Activated CD8-positive, alpha-beta memory T cell treated with anti-CD3 and anti-CD28 coated beads, Interleukin-2, amount 10 ng/mL, durations not matched to agents 7 days and 5 days (primary cell): Measurements from ENCODE around the gene ASCC3. TPM values are rescaled to one million over a fixed set of nuclear protein-coding genes. Genes with fewer than 3 reads are reported as not detected.
A peak's percentile ranks its signal among the peaks of the same experiment; 100 is the strongest.

Experiments used
- ATAC-seq: fragments of 150-1000 bp; cut with Tn5 transposase; one replicate; pipeline ENCODE4 v1.10.0; 2021; ENCODE audit warnings: moderate library complexity
- CTCF ChIA-PET: fragments of 350-600 bp; sonication (Branson Sonifier 250); formaldehyde crosslinking; loops from one replicate; lab custom pipeline; 2021; ENCODE audit warnings: antibody characterized with exemption; lab: Charles Lee
- DNase-seq: peaks from one replicate; pipeline ENCODE4 v3.0.0-alpha.2; 2020
- H3K27ac Mint-ChIP-seq: one replicate; pipeline ENCODE4 v1.8.0; 2021; ENCODE audit warnings: mild to moderate bottlenecking, mixed read lengths
- H3K27me3 Mint-ChIP-seq: one replicate; pipeline ENCODE4 v1.8.0; 2021; ENCODE audit warnings: mixed read lengths
- H3K36me3 Mint-ChIP-seq: one replicate; pipeline ENCODE4 v1.8.0; 2021; ENCODE audit warnings: mild to moderate bottlenecking, mixed read lengths
- H3K4me1 Mint-ChIP-seq: one replicate; pipeline ENCODE4 v1.8.0; 2021; ENCODE audit warnings: mixed read lengths
- H3K4me3 Mint-ChIP-seq: one replicate; pipeline ENCODE4 v1.8.0; 2021; ENCODE audit warnings: mild to moderate bottlenecking, moderate library complexity, mixed read lengths
- H3K9me3 Mint-ChIP-seq: one replicate; pipeline ENCODE4 v1.8.0; 2022; ENCODE audit warnings: low read depth, mixed read lengths
- total RNA-seq, 2 experiments: library from RNA; stranded (reverse); gene quantifications; one replicate each; pipeline ENCODE4 v1.2.3, GENCODE V29; 2021

Gene ASCC3
- total RNA-seq, 2 experiments from 2014 or later, result 63.1 to 64.8 TPM

DNA sequence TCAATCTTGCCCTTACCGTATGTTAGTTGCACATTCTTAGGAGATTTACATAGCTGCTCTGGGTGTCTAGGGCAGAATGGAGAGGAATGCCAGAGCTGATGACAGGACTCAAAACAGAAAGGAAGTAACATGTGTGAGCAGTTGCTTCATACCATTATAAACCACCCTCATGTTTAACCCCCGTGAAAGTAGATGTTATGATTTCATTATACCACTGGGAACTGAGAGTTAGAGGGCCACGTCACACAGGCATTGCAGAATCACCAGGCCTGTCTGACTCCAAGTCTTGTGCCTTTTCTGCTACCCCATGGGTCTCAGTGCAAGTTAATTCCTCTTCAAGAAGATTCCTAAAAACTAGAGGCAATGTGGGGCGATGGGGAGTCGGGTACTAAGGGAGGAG lies 392.9 kb downstream of the ASCC3 start:
- H3K36me3 Mint-ChIP-seq, result no peaks in the 10 kb centered on the region
- no peak overlapping the region for H3K27ac Mint-ChIP-seq
- no peaks in the 10 kb centered on the region for H3K9me3 Mint-ChIP-seq
- no peak for DNase-seq
- CTCF ChIA-PET, result no interaction called here
- H3K4me1 Mint-ChIP-seq, result peaks cover 3% of the 10 kb centered on the region
- ATAC-seq, result no peak
- H3K27me3 Mint-ChIP-seq, result peaks cover 48% of the 10 kb centered on the region
- H3K4me3 Mint-ChIP-seq, result no peak overlapping the region

- Mint-ChIP-seq H3K27me3 (peaks cover 44% of the 10 kb centered on the region), H3K4me3 (no peak overlapping the region), H3K4me1 (peaks cover 3% of the 10 kb centered on the region), H3K27ac (no peak overlapping the region), H3K9me3 (no peaks in the 10 kb centered on the region), H3K36me3 (no peaks in the 10 kb centered on the region)
- DNase-seq (no peak), ATAC-seq (no peak)
- CTCF ChIA-PET, result no interaction called here
These were observed 393.5 kb downstream of the ASCC3 start for GRCh38 chr6:100487638-100488037.

- Mint-ChIP-seq H3K36me3 (no peaks in the 10 kb centered on the region), H3K27ac (no peak overlapping the region), H3K27me3 (peaks cover 30% of the 10 kb centered on the region), H3K4me3 (no peak overlapping the region), H3K9me3 (no peaks in the 10 kb centered on the region), H3K4me1 (peaks cover 3% of the 10 kb centered on the region)
- ATAC-seq (no peak), DNase-seq (no peak)
- CTCF ChIA-PET, result no interaction called here
These were observed 395.9 kb downstream of the ASCC3 start for GRCh38 chr6:100485268-100485667.

DNA sequence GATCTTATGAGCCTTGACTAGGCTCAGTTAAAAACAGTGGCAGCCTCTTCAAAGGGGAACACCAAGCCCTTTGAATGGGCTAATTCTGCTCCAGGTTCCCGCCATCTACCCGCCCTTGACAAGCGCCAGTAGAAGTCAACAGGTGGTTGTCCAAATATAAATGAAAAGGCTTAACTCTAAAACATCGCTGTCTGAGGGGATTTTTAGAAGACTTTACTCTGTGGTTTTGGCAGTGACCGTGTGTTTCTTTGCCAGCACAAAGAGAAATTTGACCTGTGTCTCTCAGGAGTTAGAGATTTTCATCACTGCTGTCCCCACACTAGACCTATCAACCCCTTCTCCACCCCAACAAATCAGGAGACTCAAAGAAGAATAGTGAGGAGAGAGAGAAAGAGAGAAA lies 396.7 kb downstream of the ASCC3 start:
- peaks cover 3% of the 10 kb centered on the region for H3K4me1 Mint-ChIP-seq

DNA sequence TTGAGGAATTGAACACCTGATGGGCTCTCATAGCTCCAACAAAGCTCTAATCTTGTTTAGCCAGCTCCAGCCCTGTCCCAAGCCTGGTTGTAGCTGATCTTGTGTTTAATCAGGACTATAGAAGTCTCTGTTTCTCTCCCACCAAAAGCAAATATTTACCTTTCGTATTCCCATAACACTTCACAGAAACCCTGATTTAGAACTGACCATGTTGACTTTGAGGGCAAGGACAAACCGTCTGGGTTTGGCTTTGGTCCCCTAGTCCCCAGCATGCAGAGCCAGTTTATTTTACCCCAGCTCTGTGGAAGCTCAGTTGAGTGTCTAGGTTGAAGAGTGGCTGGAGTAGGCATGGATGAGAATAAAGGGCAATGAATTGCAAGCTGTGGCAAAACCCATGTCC lies 398.4 kb downstream of the ASCC3 start:
- H3K9me3 Mint-ChIP-seq, result no peaks in the 10 kb centered on the region
- no peak overlapping the region for H3K27ac Mint-ChIP-seq
- H3K4me3 Mint-ChIP-seq, result no peak overlapping the region
- H3K27me3 Mint-ChIP-seq, result peaks cover 17% of the 10 kb centered on the region
- H3K36me3 Mint-ChIP-seq, result no peaks in the 10 kb centered on the region
- no peak for DNase-seq
- peaks cover 8% of the 10 kb centered on the region for H3K4me1 Mint-ChIP-seq
- no peak for ATAC-seq
- CTCF ChIA-PET, result interaction anchor here (0.8 kb wide), 1 partner anchor 27 kb away, joined by 3 read pairs; no protein-coding TSS in a partner anchor

More for the DNA sequence above, 396.7 kb downstream of the ASCC3 start:
- ATAC-seq (no peak), DNase-seq (no peak)
- H3K9me3 Mint-ChIP-seq, result no peaks in the 10 kb centered on the region
- peaks cover 28% of the 10 kb centered on the region for H3K27me3 Mint-ChIP-seq
- CTCF ChIA-PET, result no interaction called here
- no peak overlapping the region for H3K4me3 Mint-ChIP-seq
- no peak overlapping the region for H3K27ac Mint-ChIP-seq
- no peaks in the 10 kb centered on the region for H3K36me3 Mint-ChIP-seq

GRCh38 chr6:100479179-100480035 lies 401.7 kb downstream of the ASCC3 start:
- ATAC-seq (no peak), DNase-seq (no peak)
- Mint-ChIP-seq H3K36me3 (peaks cover 5% of the 10 kb centered on the region), H3K27me3 (peaks cover 9% of the 10 kb centered on the region), H3K9me3 (no peaks in the 10 kb centered on the region), H3K4me3 (no peak overlapping the region), H3K27ac (no peak overlapping the region), H3K4me1 (peaks cover 20% of the 10 kb centered on the region)
- CTCF ChIA-PET, result interaction anchor here (0.7 to 1.5 kb wide), 5 partner anchors 19 to 380 kb away, joined by 3 to 5 read pairs (median 4); no protein-coding TSS in a partner anchor

DNA sequence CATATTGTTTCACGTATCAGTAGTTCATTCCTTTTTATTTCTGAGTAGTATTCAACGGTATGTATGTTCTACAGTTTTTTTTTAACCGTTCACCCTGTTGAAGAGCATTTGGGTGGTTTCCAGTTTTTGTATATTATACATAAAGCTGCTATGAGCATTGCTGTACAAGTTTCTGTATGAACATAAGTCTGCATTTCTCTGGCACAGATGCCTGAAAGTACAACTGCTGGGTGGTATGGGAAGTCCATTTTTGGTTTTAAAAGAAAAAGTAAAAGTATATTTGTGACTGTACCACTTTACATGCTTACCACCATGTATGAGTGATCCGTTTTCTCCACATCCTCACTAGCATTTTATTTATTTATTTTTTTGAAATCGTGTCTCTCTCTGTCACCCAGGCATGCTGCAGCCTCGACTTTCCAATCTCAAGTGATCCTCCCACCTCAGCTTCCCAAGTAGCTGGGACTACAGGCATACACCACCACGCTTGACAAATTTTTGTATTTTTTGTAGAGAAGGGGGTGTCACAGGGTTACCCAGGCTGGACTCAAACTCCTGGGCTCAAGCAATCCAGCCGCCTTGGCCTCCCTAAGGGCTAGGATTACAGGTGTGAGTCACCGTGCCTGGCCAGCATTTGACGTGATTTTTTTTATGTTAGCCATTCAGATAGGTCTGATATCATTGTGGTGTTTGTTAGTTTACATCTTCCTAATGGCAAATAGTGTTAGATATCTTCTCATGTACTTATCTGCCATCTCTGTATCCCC lies 405.4 kb downstream of the ASCC3 start:
- H3K4me1 Mint-ChIP-seq, result peaks cover 39% of the 10 kb centered on the region
- H3K9me3 Mint-ChIP-seq, result no peaks in the 10 kb centered on the region
- no peak for DNase-seq
- CTCF ChIA-PET, result interaction anchor here (0.9 to 1.9 kb wide), 2 partner anchors 9 to 181 kb away, joined by 3 to 4 read pairs; no protein-coding TSS in a partner anchor
- peak; percentile 65 for ATAC-seq
- H3K27ac Mint-ChIP-seq, result peak overlapping the region; percentile 12
- H3K4me3 Mint-ChIP-seq, result no peak overlapping the region
- peaks cover 31% of the 10 kb centered on the region for H3K27me3 Mint-ChIP-seq
- H3K36me3 Mint-ChIP-seq, result peaks cover 5% of the 10 kb centered on the region

- no peak for DNase-seq
- Mint-ChIP-seq H3K27ac (peak overlapping the region; percentile 29), H3K4me3 (no peak overlapping the region), H3K36me3 (peaks cover 7% of the 10 kb centered on the region), H3K9me3 (no peaks in the 10 kb centered on the region), H3K27me3 (peaks cover 53% of the 10 kb centered on the region), H3K4me1 (peaks cover 34% of the 10 kb centered on the region)
- CTCF ChIA-PET, result interaction anchor here (1.0 to 1.1 kb wide), 2 partner anchors 191 to 361 kb away, joined by 3 read pairs; no protein-coding TSS in a partner anchor
- ATAC-seq, result peak; percentile 13
These were observed 407.9 kb downstream of the ASCC3 start for GRCh38 chr6:100473182-100473581.

GRCh38 chr6:100472674-100473073 lies 408.5 kb downstream of the ASCC3 start:
- Mint-ChIP-seq H3K4me1 (peaks cover 37% of the 10 kb centered on the region), H3K27ac (peak overlapping the region; percentile 4), H3K4me3 (no peak overlapping the region), H3K9me3 (no peaks in the 10 kb centered on the region), H3K27me3 (peaks cover 58% of the 10 kb centered on the region), H3K36me3 (peaks cover 9% of the 10 kb centered on the region)
- CTCF ChIA-PET, result interaction anchor here (1.0 to 1.1 kb wide), 2 partner anchors 191 to 361 kb away, joined by 3 read pairs; no protein-coding TSS in a partner anchor
- peak; percentile 74 for ATAC-seq
- DNase-seq, result peak; percentile 80

DNA sequence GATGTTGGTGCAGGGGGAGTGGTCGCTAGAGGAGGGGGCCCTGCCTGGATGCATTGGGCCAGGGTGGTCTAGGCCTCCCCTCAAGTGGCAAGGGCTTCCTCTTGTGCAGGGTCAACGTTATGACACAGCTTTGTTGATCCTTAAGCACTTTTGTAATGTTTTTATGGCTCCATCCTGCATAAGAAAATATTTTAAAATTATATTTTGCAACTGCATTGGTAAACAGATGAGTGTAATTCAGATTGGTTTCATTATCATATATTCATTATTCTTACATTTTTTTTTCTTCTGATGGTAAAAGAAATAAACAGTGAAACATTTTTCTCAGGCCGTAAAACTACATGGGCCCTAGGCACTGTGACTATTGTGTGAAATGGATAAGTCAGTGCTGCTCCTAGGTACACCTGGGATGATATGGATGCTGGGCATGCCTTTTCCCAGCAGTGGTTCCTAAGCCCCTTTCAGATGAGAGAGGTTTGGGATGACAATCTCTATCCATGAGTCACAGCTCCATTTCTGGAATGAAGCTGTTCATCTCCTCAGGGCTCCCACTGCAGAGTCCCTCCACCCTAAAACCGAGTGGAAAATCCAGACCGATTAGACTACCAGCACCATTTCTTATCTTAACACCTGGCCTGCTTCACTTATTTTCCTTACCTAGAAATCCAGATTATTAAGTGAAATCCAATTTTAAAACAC lies 410.6 kb downstream of the ASCC3 start:
- H3K27me3 Mint-ChIP-seq, result peaks cover 74% of the 10 kb centered on the region

GRCh38 chr6:100469101-100469859 lies 411.8 kb downstream of the ASCC3 start:
- Mint-ChIP-seq H3K27me3 (peaks cover 83% of the 10 kb centered on the region), H3K4me1 (peaks cover 31% of the 10 kb centered on the region), H3K9me3 (no peaks in the 10 kb centered on the region), H3K27ac (no peak overlapping the region), H3K4me3 (no peak overlapping the region), H3K36me3 (peaks cover 8% of the 10 kb centered on the region)
- CTCF ChIA-PET, result interaction anchor here (1.1 kb wide), 1 partner anchor 9 kb away, joined by 4 read pairs; no protein-coding TSS in a partner anchor
- DNase-seq (no peak), ATAC-seq (no peak)

More for the DNA sequence above, 410.6 kb downstream of the ASCC3 start:
- Mint-ChIP-seq H3K36me3 (peaks cover 7% of the 10 kb centered on the region), H3K27ac (no peak overlapping the region), H3K9me3 (no peaks in the 10 kb centered on the region), H3K4me1 (peaks cover 34% of the 10 kb centered on the region), H3K4me3 (no peak overlapping the region)
- ATAC-seq (no peak), DNase-seq (peak; percentile 18)
- CTCF ChIA-PET, result no interaction called here

DNA sequence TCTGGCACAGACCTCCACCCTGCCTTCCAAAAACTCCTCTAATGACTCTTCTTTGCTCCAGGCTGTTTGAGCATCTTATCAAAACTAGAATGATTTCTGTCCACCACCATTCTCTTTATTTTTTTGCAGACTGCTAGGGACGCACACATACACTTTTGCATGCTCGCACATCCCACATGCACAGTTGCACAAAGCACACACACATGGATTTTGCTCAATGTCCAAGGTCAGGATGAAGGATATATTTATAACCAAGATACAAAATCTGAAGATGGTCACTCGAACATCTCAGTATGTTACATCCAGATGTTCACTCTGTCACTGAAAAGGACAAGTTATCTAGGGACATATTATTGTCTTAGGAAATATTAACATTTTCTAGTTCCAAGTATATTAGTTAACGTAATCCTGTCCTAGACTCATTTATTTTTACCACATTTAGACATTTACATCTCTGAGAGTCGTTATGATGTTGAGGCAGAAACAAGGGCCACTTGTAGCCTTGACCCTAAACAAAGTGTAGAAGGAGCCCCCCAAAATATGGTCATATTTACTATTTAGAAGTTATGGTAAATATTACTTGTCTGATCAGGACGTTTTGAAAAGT lies 413.0 kb downstream of the ASCC3 start:
- H3K27me3 Mint-ChIP-seq, result peaks cover 87% of the 10 kb centered on the region
- CTCF ChIA-PET, result no interaction called here

More for the DNA sequence above, 413.0 kb downstream of the ASCC3 start:
- H3K4me3 Mint-ChIP-seq, result no peak overlapping the region
- H3K27ac Mint-ChIP-seq, result no peak overlapping the region
- no peak for ATAC-seq
- H3K9me3 Mint-ChIP-seq, result no peaks in the 10 kb centered on the region
- H3K4me1 Mint-ChIP-seq, result peaks cover 28% of the 10 kb centered on the region
- DNase-seq, result peak; percentile 16
- H3K36me3 Mint-ChIP-seq, result peaks cover 13% of the 10 kb centered on the region
